Activated CD4-positive, alpha-beta T cell treated with anti-CD3 and anti-CD28 coated beads, Interleukin-2, Interleukin-4, amounts not matched to agents 100 ng/mL and 50 ng/mL, durations not matched to agents 16 hours and 8 hours (primary cell): ENCODE results near the gene ATP6V0D1.
"Not testable (repeated sequence)": the region's sequence is repeated elsewhere in the genome, so short reads cannot be mapped to it uniquely, and the experiment has no call there.

Experiments used
- DNase-seq: peaks from one replicate; pipeline ENCODE4 v3.0.0-alpha.2; 2020; ENCODE audit warnings: low spot score

ATP6V0D1 gene

DNA sequence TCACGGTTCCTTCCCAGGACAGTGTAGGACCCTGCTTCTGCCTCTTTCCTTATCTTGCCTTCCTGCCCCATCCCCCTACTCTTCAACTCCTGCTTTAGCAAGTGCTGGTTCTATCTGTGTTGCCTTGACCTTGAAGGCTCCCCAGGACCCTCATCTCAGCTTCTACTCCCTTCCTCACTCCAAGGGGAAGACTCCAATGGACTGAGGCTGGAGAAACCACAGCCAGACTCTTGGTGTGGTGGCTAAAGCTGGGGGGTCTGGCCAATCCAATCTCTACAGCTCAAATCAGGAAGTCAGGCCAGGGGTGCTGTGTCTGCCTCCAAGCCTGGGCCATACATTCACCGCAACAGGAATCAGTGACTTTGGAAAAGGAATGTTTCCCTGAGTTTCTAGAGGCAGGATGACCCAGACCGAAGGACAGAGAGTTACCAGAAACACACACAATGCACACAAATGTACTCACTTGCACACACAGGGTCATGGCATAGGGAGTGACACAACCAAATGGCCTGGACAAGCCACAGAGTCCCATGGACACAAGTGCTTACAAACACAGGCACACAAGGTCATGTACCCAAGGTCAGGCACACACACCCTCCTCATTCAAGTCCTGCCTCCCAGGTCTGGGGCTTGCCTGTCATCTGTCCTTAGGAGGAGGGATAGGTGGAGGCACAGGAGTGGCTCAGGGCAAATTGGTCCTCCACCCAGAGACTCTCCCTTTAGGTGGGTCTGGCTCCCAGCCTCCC lies 51.7 kb downstream of the ATP6V0D1 start:
- no peak for DNase-seq

DNA sequence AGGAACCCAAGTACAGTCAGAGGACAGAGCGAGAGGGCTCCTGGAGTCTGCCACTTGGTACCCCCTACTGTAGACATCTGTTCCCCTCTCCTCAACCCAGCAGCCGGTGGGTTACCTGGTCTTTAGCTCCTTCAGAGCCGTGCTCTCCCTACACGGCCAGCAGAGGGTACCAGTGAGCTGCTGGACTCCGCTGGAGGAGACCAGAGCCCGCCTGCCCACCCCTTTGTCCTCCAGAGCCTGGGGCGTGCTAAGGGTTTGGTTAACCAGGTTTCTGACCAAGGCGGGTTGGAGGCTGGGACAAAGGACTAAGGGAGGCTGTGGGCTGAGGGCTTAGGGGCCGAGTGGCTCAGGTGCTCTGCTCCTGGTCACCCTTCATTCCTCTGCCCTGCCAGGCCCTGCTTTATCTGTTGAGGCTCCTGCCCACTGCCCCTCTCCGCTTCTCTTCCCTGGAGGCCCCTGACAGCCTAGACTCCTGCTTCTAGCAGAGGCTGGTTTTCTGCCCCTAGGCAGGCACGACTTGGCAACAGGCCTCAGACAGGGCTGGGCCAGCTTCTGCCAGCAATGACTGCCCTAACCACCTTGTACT lies 52.7 kb downstream of the ATP6V0D1 start:
- peak; percentile 53 for DNase-seq

DNA sequence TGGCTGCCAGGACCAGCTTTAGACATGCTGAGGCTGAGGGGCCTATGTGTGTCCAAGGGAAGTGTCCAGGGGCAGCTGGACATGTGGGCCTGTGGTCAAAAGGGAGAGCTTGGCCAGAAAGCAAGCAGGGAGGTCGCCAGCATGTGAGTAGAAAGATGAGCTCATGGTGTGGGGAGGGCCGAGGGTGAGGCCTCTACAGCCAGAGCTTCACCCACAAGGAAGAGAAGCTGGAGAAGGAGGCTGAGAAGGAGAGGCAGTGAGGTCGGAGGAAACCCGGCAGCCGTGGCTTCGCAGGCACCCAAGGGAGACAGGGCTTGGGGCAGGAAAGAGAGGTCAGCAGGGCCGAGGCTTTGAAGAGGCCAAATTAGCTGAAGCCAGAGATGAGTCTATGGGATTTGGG lies 54.0 kb downstream of the ATP6V0D1 start:
- no peak for DNase-seq

DNA sequence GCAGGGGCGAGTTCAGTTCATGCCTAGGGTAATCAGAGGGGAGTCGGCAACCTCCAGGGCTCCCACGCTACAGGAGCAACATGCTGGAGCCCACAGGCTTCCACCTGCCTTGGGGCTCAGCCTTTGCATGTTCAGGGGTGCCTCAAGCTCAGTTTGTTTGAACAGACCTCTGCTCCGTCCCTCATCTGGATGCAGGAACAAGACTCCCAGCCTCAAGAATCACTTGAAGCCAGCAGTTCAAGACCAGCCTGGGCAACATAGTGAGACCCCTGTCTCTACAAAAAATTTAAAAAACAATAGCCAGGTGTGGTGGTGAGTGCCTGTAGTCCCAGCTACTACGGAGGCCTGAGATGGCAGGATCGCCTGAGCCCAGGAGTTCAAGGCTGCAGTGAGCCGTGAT lies 54.9 kb downstream of the ATP6V0D1 start:
- no peak for DNase-seq

DNA sequence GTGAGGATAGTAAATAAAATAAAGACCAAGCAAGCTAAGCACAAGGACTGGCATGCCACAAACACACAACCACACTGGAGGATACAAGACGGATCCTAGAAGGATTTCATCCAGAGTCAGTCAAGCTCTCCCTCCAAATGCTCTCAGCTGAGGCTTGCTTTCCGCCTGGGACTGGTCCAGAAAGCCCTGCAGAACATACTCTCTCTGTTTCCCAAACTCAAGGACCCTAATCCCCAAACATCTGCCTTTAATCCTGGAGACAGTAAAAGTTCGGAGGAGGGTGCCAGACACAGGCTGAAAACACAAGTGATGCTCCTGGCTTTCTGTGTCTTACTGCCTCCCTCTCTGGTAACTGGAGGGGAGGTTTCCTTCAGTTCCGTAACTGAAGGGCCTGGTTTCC lies 55.4 kb downstream of the ATP6V0D1 start:
- no peak for DNase-seq

DNA sequence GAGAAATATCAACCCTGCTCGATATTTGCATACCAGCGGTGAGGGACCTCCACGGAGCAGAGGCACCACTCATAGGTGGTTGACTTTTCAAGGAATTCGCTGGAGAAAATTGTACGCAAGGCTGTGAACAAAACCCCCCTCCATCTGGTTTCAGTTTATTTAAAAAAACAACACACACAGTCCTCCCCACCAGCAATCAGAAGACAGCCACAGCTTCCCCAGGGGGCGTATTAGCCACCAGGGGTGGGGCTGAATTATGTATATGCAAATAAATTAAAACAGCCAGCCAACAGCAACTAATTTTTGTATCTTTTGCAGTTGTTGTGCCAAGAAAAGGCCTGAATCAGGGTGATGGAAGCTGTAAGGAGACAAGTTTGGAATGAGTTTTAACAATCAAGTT lies 55.9 kb downstream of the ATP6V0D1 start:
- no peak for DNase-seq

DNA sequence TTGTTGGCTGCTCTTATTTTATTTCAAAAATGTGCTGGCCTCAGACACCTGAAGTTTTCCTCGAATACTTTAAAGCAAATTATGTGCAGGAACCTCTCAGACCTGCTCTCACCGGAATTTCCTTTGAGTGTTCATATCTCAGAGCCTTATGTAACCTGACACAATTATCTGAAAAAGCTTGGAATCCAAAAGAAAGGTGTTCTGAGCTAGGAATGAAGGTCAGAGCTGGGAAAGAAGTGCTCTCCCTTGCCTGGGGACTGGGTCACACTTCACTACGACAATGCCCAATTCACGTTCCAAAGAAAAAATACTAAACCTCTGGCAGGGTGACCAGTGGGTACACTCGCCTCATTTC lies 56.7 kb downstream of the ATP6V0D1 start:
- DNase-seq = no peak

DNA sequence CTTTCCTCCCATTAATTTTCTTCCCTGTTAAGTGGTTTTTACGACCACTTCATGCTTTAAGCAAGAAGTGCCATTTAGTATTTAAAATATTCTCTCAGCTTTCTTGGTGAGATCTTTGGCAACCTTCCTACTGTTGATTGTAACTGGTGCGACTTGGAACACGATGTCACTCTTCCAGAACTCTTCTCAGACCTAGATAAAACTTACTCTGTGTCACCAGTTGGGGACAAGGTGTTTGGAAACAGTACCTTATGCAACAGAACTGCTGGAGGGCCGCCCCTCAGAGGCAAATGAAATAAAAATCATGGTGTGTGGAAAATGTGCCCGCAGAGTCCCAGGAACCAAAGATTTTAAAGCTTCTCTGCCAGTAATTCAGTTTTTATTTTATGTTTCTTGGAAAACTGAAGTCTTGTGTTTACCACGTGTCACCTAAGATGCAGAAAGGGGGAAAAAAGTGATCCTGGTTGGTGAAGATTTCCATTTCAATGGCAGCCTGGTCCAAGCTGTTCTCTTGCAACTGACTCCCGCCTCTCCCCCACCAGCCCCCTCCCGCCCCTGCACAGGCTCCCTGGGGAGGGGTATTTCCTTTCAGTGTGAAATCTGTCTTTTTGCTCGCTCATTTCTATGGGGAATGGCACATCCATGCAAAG lies 57.2 kb downstream of the ATP6V0D1 start:
- DNase-seq = no peak

DNA sequence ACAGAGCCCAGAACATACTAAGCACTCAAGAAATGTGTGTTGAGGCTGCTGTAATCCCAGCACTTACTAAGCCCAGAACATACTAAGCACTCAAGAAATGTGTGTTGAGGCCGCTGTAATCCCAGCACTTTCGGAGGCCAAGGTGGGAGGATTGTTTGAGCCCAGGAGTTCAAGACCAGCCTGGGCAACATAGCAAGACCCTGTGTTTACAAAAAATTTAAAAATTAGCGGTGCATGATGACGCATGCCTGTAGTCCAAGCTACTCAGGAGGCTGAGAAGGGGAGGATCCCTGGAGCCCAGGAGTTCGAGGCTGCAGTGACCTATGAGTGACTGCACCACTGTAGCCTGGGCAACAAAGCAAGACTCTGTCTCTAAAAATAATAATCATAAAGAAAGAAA lies 57.9 kb downstream of the ATP6V0D1 start:
- no peak for DNase-seq

DNA sequence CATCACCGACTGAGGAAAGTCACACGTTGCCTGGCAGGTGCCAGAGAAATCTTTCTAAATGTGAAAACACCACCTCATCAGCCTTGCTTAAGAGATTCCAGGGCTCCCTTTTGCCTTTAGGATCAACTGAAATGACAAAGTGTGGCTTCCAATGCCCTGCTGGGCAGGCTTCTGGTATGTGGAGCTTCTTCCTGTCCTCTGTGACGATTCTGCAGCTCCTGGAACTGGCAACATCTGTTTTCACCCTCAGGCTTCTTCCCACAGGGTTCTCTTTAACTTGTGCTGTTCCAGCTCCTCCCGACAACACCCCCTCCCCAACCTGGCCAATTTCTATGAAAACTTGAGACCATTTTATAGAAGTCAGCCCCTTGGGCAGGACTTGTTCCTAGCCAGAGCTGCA lies 59.9 kb downstream of the ATP6V0D1 start:
- DNase-seq = no peak

DNA sequence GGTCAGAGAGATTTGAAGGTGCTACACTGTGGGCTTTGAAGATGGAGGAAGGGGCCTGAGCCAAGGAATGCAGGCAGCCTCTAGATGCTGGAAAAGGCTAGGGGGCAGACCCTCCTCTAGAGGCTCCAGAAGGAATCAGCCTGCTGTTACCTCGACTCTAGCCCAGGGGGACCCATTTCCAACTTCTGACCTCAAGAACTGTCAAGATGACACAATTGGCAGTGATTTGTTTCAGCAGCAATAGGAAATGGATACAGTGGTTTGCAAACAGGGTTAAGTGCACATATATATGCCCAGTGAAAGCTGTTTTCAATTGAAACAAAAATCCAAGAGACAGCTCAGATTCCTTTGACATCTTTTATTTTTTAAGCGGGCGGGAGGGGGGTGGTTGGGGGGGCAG lies 61.0 kb downstream of the ATP6V0D1 start:
- DNase-seq = no peak

DNA sequence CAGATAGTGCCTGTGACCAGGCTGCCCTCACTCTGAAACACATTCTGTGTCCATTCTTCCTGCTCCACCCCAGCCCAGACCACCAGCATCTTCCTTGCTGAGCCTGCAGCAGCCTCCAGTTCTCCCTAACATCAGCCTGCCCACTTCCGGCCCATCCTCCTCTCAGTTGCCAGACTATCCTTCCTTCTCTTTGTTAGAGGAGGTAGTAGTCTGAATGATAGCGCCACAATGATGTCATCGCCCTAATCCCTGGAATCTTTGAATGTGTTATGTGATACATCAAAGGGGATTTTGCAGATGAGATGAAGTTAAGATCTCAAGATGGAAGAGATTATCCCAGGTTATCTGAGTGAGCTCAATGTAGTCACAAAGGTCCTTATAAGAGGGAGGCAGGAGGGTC lies 61.5 kb downstream of the ATP6V0D1 start:
- DNase-seq = no peak

DNA sequence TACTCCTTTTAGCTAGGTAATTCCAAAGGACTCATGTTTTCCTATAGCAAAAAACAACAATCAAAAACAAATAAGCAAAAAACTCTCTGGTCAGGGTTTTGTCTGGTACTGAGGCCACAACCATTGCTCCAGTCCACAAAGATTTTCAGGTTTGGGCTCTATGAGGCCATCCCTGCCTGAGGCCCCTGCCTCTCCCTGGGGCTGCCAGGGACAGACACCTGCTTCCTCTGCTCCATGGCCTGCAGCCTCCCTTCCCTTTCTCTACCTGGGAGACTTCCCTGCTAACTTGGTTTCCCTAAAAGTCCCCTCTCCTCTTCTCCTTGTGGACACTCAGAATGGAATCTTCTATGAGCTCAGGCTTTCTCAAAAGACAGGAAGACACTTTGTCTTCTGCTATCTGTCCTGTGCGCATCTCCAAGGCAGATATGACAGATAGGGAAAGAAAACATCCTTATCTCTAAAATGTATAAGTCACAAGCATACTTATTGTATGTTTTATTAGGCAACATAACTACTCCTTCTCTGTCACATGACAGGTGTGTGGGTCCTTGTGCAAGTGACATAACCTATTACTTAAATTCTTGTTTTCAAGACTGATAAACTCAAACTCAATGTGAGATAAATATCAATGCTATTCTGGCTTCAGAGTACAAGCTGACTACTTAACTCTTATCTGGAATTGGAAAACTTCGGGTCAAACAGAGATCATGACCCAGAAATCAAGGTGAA lies 63.5 kb downstream of the ATP6V0D1 start:
- DNase-seq = no peak

DNA sequence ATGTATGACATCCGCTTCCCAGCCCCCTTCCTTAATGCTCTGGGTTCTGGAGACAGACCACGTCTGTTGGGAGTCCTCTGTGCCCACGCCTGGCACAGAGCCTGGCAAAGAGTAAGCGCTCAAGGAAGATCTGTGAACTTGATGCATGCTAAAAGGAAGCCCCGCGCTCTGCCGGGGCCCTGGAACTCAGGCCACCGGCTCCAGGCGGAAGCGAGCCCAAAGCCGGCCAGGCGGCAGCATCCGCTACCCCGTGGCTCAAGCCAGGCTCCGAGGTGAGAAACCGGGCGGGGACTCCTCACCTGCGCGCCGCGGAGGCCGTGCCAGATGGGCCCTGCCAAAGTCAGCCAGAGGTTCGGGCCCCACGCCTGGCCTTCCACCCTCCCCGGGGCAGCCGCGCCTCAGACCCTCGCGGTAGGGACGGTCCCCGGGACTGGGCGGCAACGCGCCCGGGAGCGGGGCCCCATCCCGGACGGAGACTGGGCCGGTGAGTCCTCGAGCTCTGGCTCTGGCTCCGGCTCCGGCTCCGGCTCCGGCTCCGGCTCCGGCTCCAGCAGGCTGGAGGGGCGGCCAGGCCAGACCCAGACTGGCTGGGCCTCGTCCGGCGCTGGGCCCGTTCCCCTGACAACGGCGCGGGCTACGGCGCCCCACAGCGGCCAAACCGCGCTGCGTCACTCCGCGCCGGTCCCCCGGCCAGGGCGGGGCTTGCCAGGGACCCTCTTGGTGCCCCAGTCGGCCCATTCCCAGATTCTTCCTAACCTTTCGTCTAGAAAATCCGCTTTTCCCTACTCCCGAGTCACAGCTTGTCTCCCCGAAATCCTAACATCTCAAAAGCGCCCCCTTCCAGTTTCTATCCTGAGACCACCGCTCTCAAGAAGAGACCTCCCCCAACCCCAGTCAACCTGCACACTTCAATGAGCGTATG lies 64.8 kb downstream of the ATP6V0D1 start, which contains the start of gene ZDHHC1:
Gene ZDHHC1 (minus strand): TSS at position 606 of the 922 bp plus-strand sequence. CDS start 8,702 bp downstream, outside the sequence.
- DNase-seq = peak; percentile 44

DNA sequence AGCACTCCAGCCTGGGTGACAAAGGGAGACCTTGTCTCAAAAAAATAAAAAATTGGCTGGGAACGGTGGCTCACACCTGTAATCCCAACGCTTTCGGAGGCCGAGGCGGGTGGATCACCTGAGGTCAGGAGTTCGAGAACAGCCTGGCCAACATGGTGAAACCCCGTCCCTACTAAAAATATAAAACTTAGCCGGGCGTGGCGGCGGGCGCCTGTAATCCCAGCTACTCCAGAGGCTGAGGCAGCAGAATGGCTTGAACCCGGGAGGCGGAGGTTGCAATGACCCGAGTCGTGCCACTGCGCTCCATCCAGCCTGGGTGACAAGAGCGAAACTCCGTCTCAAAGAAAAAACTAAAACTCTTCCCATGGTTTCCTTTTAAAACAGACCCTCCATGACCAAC lies 65.5 kb downstream of the ATP6V0D1 start:
- not testable (repeated sequence) for DNase-seq

DNA sequence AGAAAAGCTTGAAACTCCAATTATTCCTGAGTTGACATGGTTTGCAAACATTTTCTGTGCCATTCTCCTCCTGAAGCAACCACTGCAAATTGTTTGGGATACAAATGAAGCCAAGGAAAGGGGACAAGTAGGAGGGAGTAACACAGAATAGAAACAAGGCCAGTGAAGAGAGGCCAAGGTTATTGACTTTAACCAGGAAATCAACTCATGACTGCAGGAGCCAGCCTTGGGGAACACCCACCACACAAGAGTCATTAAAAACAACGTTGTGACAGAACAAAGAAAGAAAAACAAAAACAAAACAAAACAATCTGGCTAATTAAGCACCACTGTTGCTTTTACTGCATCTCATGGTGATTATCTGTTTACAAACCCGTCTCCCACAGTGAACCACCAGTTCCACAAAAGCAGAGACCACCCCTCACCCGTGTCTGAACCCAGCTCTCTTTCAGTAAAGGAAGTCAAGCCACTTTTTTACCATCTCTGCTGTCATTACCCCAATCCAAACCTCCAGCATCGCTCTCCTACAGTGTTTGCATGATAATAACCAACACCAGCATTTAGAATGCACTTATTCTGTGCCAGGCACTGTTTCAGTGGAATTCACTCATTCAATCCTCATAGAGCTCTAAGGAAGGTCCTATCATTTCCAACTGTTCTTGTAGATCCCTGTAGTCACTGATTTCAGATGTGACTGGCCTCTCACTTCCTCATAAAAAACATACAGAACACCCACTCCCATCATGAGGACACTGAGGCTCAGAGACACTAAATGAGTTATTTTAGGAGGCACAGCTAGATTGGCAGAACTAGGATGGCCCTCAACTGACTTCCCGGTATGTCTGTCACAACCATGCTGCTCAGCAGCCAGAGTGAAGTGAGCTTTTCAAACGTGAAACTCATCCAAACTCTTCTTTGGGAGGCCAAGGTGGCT lies 66.7 kb downstream of the ATP6V0D1 start:
- DNase-seq = no peak

DNA sequence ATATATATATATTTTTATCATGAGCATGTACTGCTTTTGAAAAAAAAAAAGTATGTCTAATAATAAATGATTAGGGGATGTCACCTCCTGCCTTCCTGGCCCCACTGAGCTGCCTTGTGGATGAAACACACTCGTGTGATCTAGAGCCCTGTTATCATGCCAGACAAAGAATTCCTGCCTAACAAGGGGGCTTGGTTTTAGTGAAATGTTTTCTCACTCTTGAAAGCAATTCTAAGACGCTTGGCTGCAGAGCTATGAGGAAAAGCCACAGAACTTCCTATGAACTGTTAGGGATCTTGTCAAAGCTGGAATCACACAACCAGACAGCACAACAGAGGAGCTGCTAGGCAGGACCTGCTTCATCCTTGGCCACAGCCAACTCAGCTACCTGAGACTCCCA lies 68.7 kb downstream of the ATP6V0D1 start:
- no peak for DNase-seq

DNA sequence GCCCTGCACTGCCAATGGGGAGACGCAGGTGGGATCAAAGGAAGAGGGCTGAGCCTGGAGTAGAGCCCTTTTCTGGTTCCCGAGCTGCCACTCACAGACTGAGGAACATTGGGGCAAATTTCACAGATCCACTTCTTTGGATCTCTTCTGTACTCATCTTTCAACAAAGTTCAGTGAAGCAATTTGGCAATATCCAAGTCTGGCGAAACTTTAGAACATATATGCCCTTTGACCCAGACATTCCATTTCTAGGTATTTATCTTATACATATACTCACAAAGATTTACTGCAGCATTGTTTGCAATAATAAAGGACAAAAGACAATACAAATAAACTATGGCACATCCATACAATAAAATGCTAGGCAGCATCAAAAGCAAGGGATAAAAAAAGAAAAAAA lies 69.6 kb downstream of the ATP6V0D1 start:
- no peak for DNase-seq

DNA sequence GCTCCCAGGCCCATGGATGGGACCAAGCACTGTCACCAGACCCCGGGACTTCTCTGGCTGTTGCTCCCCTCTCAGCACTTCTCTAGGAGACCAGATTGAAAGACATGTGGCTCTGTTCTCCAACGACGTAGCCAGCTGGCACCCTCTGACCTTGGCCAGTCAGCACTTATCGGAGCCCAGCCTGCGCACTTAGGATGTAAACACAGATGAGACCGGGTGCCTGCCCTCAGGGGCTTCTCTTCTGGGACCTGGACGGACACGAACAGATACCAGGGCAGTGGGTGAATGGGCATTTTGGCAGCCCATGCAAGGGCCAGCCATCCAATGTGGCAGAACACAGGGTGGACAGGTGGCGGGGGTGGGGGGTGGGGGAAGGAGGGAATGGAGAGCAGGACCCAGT lies 71.3 kb downstream of the ATP6V0D1 start:
- DNase-seq = no peak

DNA sequence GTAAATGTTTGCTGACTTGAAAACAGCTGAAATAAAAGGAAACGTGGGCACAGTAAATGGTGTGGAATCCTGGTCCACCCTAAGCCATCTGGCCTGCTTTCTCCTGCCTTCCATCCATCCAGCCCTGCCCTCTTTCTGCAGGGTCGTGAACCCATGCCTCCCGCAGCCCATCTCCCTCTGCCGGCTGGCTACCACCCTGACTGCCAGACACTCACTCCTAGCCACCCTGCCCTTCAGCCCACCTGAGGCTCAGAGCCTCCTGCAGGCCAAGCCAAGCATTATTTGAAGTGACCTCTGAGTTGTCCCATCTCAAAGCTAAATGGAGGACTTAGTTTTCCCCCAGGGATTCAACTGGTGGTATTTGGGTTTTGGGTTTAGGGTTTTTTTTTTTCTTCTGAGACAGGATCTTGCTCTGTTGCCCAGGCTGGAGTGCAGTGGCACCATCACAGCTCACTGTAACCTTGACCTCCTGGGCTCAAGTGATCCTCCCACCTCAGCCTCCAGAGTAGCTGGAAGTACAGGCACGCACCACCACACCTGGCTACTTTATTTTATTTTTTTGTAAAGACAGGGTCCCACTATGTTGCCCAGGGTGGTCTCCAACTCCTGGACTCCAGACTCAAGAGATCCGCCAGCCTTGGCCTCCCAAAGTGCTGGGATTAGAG lies 73.0 kb downstream of the ATP6V0D1 start:
- no peak for DNase-seq
